ENCODE data around the gene ANK3.

DNA sequence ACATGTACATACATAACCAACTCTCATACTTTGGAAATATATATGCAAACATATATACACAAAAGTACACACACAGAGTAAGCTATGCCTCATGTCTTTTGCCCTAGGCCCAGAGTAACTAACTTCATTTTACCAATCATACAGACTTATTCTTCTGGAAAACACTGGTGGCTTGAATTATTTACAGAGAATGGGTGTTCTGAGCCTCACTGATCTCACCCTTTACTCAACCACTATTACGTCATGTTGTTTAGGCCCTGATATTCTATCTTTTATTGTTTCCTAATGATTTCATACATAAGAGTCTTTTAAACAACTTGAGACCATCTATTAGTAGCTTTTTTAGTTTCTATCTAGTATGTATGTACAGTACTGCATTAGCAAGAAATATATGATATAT lies 43.0 kb downstream of the ANK3 start:
- TF ChIP-seq, protein P1, sequence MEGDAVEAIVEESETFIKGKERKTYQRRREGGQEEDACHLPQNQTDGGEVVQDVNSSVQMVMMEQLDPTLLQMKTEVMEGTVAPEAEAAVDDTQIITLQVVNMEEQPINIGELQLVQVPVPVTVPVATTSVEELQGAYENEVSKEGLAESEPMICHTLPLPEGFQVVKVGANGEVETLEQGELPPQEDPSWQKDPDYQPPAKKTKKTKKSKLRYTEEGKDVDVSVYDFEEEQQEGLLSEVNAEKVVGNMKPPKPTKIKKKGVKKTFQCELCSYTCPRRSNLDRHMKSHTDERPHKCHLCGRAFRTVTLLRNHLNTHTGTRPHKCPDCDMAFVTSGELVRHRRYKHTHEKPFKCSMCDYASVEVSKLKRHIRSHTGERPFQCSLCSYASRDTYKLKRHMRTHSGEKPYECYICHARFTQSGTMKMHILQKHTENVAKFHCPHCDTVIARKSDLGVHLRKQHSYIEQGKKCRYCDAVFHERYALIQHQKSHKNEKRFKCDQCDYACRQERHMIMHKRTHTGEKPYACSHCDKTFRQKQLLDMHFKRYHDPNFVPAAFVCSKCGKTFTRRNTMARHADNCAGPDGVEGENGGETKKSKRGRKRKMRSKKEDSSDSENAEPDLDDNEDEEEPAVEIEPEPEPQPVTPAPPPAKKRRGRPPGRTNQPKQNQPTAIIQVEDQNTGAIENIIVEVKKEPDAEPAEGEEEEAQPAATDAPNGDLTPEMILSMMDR (IDR thresholded peaks at IDR 0.05; ENCODE audit: poor library complexity, severe bottlenecking): no peak
- TF ChIP-seq, protein P2, sequence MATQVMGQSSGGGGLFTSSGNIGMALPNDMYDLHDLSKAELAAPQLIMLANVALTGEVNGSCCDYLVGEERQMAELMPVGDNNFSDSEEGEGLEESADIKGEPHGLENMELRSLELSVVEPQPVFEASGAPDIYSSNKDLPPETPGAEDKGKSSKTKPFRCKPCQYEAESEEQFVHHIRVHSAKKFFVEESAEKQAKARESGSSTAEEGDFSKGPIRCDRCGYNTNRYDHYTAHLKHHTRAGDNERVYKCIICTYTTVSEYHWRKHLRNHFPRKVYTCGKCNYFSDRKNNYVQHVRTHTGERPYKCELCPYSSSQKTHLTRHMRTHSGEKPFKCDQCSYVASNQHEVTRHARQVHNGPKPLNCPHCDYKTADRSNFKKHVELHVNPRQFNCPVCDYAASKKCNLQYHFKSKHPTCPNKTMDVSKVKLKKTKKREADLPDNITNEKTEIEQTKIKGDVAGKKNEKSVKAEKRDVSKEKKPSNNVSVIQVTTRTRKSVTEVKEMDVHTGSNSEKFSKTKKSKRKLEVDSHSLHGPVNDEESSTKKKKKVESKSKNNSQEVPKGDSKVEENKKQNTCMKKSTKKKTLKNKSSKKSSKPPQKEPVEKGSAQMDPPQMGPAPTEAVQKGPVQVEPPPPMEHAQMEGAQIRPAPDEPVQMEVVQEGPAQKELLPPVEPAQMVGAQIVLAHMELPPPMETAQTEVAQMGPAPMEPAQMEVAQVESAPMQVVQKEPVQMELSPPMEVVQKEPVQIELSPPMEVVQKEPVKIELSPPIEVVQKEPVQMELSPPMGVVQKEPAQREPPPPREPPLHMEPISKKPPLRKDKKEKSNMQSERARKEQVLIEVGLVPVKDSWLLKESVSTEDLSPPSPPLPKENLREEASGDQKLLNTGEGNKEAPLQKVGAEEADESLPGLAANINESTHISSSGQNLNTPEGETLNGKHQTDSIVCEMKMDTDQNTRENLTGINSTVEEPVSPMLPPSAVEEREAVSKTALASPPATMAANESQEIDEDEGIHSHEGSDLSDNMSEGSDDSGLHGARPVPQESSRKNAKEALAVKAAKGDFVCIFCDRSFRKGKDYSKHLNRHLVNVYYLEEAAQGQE (IDR thresholded peaks at IDR 0.05; ENCODE audit: borderline replicate concordance): no peak
- no peak for TF ChIP-seq TAF1 (IDR thresholded peaks at IDR 0.05; ENCODE audit: low read depth)
- no peak for TF ChIP-seq EZH2 (IDR thresholded peaks at IDR 0.05; ENCODE audit: borderline replicate concordance, insufficient read depth, low read length, poor library complexity, severe bottlenecking)
- TF ChIP-seq EP300 (conservative IDR thresholded peaks at IDR 0.05; ENCODE audit: poor library complexity, severe bottlenecking): no peak
- no peak for TF ChIP-seq SMC3 (conservative IDR thresholded peaks at IDR 0.05; ENCODE audit: poor library complexity)
- TF ChIP-seq POLR2AphosphoS5 (IDR thresholded peaks at IDR 0.05): no peak
- no peak for TF ChIP-seq MXI1 (conservative IDR thresholded peaks at IDR 0.05; ENCODE audit: poor library complexity, severe bottlenecking)
